Astrocyte of the cerebellum (primary cell): ENCODE measurements around the gene DNAH17.

Source experiments
- DNase-seq: peaks from one replicate; pipeline ENCODE4 v3.0.0-alpha.2; 2011; ENCODE audit warnings: low read depth
- H3K4me3 ChIP-seq: 2 replicates; pipeline ENCODE4 v1.5.1; 2011; ENCODE audit warnings: mild to moderate bottlenecking, low read depth, low read length, moderate library complexity
- in situ Hi-C: cut with HindIII; loops from 2 replicates; pipeline ENCODE4 v1.10.0; 2017; ENCODE audit warnings: low sequenced_read_pairs
- TF ChIP-seq, protein P1 (sequence below): IDR thresholded peaks from 2 replicates; pipeline ENCODE4 v1.5.1; 2012; ENCODE audit warnings: low read length, low read depth, moderate library complexity, mild to moderate bottlenecking; ENCODE audit errors: missing control alignments

The DNAH17 gene

DNA sequence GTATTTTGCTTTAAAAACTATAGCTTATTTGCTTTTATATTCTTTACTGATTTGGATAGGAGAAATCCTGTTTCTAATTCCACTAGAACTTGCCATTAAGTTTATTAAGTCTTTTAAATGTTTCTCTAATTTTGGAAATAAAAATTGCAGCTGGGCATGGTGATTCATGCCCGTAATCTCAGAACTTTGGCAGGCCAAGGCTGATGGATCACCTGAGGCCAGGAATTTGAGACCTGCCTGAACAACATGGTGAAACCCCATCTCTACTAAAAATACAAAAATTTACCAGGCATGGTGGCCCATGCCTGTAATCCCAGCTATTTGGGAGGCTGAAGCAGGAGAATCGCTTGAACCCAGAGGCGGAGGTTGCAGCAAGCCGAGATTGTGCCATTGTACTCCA is 30.7 kb downstream of the DNAH17 start:
- TF ChIP-seq, protein P1, sequence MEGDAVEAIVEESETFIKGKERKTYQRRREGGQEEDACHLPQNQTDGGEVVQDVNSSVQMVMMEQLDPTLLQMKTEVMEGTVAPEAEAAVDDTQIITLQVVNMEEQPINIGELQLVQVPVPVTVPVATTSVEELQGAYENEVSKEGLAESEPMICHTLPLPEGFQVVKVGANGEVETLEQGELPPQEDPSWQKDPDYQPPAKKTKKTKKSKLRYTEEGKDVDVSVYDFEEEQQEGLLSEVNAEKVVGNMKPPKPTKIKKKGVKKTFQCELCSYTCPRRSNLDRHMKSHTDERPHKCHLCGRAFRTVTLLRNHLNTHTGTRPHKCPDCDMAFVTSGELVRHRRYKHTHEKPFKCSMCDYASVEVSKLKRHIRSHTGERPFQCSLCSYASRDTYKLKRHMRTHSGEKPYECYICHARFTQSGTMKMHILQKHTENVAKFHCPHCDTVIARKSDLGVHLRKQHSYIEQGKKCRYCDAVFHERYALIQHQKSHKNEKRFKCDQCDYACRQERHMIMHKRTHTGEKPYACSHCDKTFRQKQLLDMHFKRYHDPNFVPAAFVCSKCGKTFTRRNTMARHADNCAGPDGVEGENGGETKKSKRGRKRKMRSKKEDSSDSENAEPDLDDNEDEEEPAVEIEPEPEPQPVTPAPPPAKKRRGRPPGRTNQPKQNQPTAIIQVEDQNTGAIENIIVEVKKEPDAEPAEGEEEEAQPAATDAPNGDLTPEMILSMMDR, result no peak
- no peak for DNase-seq
- in situ Hi-C loops, result no loop called here
- no peak overlapping the region for H3K4me3 ChIP-seq

GRCh38 chr17:78544881-78545755 is 32.1 kb downstream of the DNAH17 start:
- TF ChIP-seq, protein P1, result no peak
- DNase-seq, result no peak
- in situ Hi-C loops, result no loop called here
- H3K4me3 ChIP-seq, result no peak overlapping the region

GRCh38 chr17:78541488-78542206 is 35.5 kb downstream of the DNAH17 start:
- TF ChIP-seq, protein P1, result no peak
- H3K4me3 ChIP-seq, result no peak overlapping the region
- no peak for DNase-seq
- in situ Hi-C loops, result no loop called here

GRCh38 chr17:78539781-78540180 is 37.4 kb downstream of the DNAH17 start:
- DNase-seq, result no peak
- in situ Hi-C loops, result no loop called here
- no peak overlapping the region for H3K4me3 ChIP-seq
- TF ChIP-seq, protein P1, result no peak

GRCh38 chr17:78538033-78538776 is 39.0 kb downstream of the DNAH17 start:
- in situ Hi-C loops, result no loop called here
- H3K4me3 ChIP-seq, result no peak overlapping the region
- TF ChIP-seq, protein P1, result no peak
- no peak for DNase-seq

- TF ChIP-seq, protein P1, result no peak
- in situ Hi-C loops, result no loop called here
- DNase-seq, result no peak
- H3K4me3 ChIP-seq, result no peak overlapping the region
Observed at GRCh38 chr17:78537217-78537860, 39.9 kb downstream of the DNAH17 start.
